Loucy (cell line): Measurements from ENCODE around the gene KCTD8.

Experiments
- H2AFZ ChIP-seq: fragments of 200-600 bp; sonication (generic); 2 replicates; pipeline ENCODE4 v1.6.0; 2016; ENCODE audit warnings: antibody characterized with exemption, mild to moderate bottlenecking, low read length, moderate library complexity
- H3F3A ChIP-seq: fragments of 200-600 bp; 2 replicates; pipeline ENCODE4 v1.6.0; 2016; ENCODE audit warnings: antibody characterized with exemption, low read depth, mild to moderate bottlenecking
- H3K27me3 ChIP-seq: fragments of 200-600 bp; sonication (generic); 2 replicates; pipeline ENCODE4 v1.6.1; 2014; ENCODE audit warnings: low read length, mild to moderate bottlenecking; ENCODE audit not compliant: insufficient read depth, poor library complexity, severe bottlenecking
- H3K36me3 ChIP-seq: fragments of 200-600 bp; sonication (generic); 2 replicates; pipeline ENCODE4 v1.6.1; 2016; ENCODE audit warnings: low read length; ENCODE audit not compliant: insufficient read depth
- H3K4me1 ChIP-seq: fragments of 200-600 bp; sonication (generic); 2 replicates; pipeline ENCODE4 v1.5.1; 2014; ENCODE audit warnings: low read length, mild to moderate bottlenecking; ENCODE audit not compliant: insufficient read depth, poor library complexity, severe bottlenecking
- H3K4me2 ChIP-seq: fragments of 200-600 bp; sonication (generic); 2 replicates; pipeline ENCODE4 v1.6.0; 2014; ENCODE audit warnings: antibody characterized with exemption, low read length, low read depth, mild to moderate bottlenecking; ENCODE audit not compliant: poor library complexity, severe bottlenecking
- H3K4me3 ChIP-seq: fragments of 200-600 bp; sonication (generic); 2 replicates; pipeline ENCODE4 v1.5.1; 2014; ENCODE audit warnings: low read length, mild to moderate bottlenecking, mixed read lengths; ENCODE audit not compliant: poor library complexity, severe bottlenecking
- H3K79me2 ChIP-seq: fragments of 200-600 bp; sonication (generic); 2 replicates; pipeline ENCODE4 v1.6.1; 2014; ENCODE audit warnings: low read length; ENCODE audit not compliant: insufficient read depth
- H3K9ac ChIP-seq: fragments of 200-600 bp; sonication (generic); 2 replicates; pipeline ENCODE4 v1.6.0; 2014; ENCODE audit warnings: mild to moderate bottlenecking, low read depth, low read length, moderate library complexity; ENCODE audit not compliant: poor library complexity, severe bottlenecking
- H3K9me2 ChIP-seq: fragments of 200-600 bp; sonication (generic); replicated peaks from 2 replicates; pipeline ENCODE4 v1.6.1; 2016; ENCODE audit warnings: low read depth, low read length, mixed read lengths
- H3K9me3 ChIP-seq: fragments of 200-600 bp; sonication (generic); 2 replicates; pipeline ENCODE4 v1.6.1; 2014; ENCODE audit warnings: mild to moderate bottlenecking, antibody characterized with exemption, low read length, low read depth; ENCODE audit not compliant: insufficient read depth
- H4K20me1 ChIP-seq: fragments of 200-600 bp; sonication (generic); 2 replicates; pipeline ENCODE4 v1.6.0; 2014; ENCODE audit warnings: antibody characterized with exemption, low read length, mild to moderate bottlenecking; ENCODE audit not compliant: insufficient read depth, poor library complexity, severe bottlenecking
- CTCF ChIP-seq: fragments of 200-600 bp; sonication (generic); conservative IDR thresholded peaks from 2 replicates; pipeline ENCODE4 v1.5.1; 2014; ENCODE audit warnings: mild to moderate bottlenecking, antibody characterized with exemption, low read length
- EZH2phosphoT487 ChIP-seq: fragments of 200-600 bp; IDR thresholded peaks from 2 replicates; pipeline ENCODE4 v1.6.1; 2018; ENCODE audit warnings: antibody characterized with exemption, mild to moderate bottlenecking, moderate library complexity, borderline replicate concordance

The KCTD8 gene

DNA sequence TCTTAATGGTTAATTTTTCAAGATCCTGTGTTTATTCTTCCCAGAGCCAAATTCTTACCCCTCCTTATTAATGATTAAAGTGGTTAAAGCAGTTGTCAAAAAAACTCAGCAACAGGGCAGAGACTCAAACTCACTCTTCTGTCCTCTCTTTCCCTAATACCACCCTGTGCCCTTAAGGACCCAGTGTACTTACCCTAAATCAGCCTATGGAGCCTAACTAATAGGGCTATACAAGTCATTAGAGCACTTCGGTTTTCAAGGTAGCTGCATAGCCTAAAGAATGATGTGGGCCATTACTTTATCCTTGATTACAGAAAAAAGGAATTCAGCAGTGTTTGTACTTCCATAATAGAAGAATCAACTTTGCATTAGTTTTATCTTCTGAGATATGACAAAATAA, 216.3 kb downstream of the KCTD8 start:
- TF ChIP-seq EZH2phosphoT487 (no peak), CTCF (no peak)
- H3K9me3 ChIP-seq = no peaks in the 10 kb centered on the region
- no peak overlapping the region for H3K4me2 ChIP-seq
- no peaks in the 10 kb centered on the region for H3K79me2 ChIP-seq
- no peaks in the 10 kb centered on the region for H3K4me1 ChIP-seq
- H3K9ac ChIP-seq = no peak overlapping the region
- no peak overlapping the region for H2AFZ ChIP-seq
- H3K27me3 ChIP-seq = no peaks in the 10 kb centered on the region
- no peaks in the 10 kb centered on the region for H3K9me2 ChIP-seq
- no peak overlapping the region for H3K4me3 ChIP-seq
- no peaks in the 10 kb centered on the region for H3F3A ChIP-seq
- H4K20me1 ChIP-seq = no peaks in the 10 kb centered on the region
- no peaks in the 10 kb centered on the region for H3K36me3 ChIP-seq

DNA sequence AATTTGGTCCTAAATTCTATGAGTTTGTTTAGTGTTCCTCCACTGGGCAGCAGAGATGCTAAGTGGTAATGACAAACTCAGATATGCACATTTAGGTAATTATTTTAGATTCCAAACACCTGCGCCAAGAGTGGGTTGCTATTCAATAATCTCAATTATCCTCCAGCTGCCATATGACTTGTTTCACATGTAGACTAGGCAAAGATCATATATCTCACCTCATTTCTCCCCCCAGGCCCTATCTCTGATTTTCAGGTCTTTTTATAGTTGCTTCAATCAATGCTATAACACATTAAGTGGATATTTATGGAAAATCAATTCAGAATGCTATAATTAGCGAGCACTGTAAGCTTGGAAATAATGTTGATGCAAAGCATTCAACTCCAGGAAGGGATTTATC, 217.6 kb downstream of the KCTD8 start:
- Histone ChIP-seq H4K20me1 (no peaks in the 10 kb centered on the region), H2AFZ (no peak overlapping the region), H3K27me3 (no peaks in the 10 kb centered on the region), H3K4me2 (no peak overlapping the region), H3F3A (no peaks in the 10 kb centered on the region), H3K79me2 (no peaks in the 10 kb centered on the region), H3K36me3 (no peaks in the 10 kb centered on the region), H3K9me2 (no peaks in the 10 kb centered on the region), H3K9ac (no peak overlapping the region), H3K9me3 (no peaks in the 10 kb centered on the region), H3K4me3 (no peak overlapping the region), H3K4me1 (no peaks in the 10 kb centered on the region)
- no peak for TF ChIP-seq EZH2phosphoT487
- TF ChIP-seq CTCF = no peak

DNA sequence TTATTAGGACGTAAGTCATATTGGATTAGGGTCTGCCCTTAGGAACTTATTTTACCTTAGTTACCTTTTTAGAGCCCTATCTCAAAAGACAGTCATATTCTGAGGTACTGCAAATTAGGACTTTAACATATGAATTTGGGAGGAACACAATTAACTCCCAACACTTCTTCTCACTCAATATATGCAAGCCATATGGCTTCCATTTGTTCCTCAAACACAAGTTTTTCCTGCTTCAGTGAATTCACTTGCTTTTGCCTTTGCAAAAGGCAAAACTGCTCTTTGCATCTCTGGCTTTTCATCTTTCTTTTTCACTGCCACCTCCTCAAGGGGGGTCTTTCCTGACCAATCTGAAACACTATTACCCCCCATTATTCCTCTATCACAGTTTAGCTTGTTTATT, 220.3 kb downstream of the KCTD8 start:
- no peak overlapping the region for H3K4me3 ChIP-seq
- no peaks in the 10 kb centered on the region for H3K36me3 ChIP-seq
- H3F3A ChIP-seq = no peaks in the 10 kb centered on the region
- H3K4me1 ChIP-seq = no peaks in the 10 kb centered on the region
- no peaks in the 10 kb centered on the region for H3K9me2 ChIP-seq
- no peak overlapping the region for H3K4me2 ChIP-seq
- H3K79me2 ChIP-seq = no peaks in the 10 kb centered on the region
- H3K9me3 ChIP-seq = no peaks in the 10 kb centered on the region
- no peak overlapping the region for H2AFZ ChIP-seq
- H3K9ac ChIP-seq = no peak overlapping the region
- no peaks in the 10 kb centered on the region for H4K20me1 ChIP-seq
- no peaks in the 10 kb centered on the region for H3K27me3 ChIP-seq
- no peak for TF ChIP-seq EZH2phosphoT487
- no peak for TF ChIP-seq CTCF
